ELR (cell line): ENCODE data around the gene MPLKIP.
"Not testable (repeated sequence)": the region's sequence is repeated elsewhere in the genome, so short reads cannot be mapped to it uniquely, and the experiment has no call there.

Experiments
- DNase-seq: peaks from one replicate; pipeline ENCODE4 v3.0.0-alpha.2; 2015; ENCODE audit warnings: low read depth

MPLKIP gene

GRCh38 chr7:40134428-40135316 lies at the start of gene MPLKIP, which contains the start of gene SUGCT:
TSS of gene MPLKIP (minus strand) at chr7:40134622. CDS start at chr7:40134567, 55 bp downstream.
TSS of gene SUGCT (plus strand) at chr7:40135005.
- peak; percentile 89 for DNase-seq

DNA sequence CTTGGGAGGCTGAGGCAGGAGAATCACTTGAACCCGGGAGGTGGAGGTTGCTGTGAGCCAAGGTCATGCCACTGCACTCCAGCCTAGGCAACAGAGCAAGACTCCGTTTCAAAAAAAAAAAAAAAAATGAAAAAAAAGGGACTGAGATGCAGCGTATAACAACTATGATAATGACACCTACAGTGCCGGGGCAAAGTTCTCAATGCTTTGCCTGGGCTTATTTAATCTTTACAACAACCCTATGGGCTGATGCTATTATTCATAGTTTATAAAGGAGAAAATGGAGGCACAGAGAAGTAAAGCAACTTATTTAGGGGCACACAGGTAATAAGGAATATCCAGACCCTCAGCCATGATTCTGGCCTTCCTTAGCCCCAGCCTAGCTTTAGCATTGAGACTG lies 48.0 kb upstream of the MPLKIP start:
- no peak for DNase-seq

GRCh38 chr7:40177071-40177470 lies 42.6 kb upstream of the MPLKIP start:
- no peak for DNase-seq

DNA sequence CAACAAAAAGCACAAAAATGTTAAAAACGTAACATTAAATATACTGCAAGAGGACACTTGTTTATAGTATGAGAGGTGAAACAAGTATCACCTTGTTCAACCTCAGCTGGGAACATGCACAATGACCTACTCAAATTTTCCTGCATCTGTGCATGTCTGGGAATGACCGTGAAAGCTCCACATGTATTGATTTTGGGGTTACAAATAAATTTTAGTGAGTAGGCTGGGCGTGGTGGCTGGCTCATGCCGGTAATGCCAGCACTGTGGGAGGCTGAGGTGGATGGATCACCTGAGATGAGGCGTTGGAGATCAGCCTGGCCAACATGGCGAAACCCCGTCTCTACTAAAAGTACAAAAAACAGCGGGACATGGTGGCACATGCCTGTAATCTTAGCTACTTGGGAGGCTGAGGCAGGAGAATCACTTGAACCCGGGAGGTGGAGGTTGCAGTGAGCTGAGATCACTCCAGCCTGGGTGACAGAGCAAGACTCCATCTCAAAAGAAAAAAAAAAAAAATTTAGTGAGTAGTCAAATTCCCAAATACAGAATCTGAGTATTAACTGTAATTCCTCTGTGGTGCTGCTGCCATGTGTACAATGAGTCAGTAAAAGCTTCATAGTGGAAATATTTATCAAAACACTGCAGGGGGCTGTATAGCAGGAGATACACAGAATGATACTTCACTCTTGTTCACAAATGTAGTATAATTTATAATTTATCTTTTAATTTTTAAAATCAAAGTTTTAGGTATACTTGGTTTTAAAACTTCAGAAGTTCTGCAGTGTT lies 41.5 kb upstream of the MPLKIP start:
- DNase-seq: peak; percentile 48

DNA sequence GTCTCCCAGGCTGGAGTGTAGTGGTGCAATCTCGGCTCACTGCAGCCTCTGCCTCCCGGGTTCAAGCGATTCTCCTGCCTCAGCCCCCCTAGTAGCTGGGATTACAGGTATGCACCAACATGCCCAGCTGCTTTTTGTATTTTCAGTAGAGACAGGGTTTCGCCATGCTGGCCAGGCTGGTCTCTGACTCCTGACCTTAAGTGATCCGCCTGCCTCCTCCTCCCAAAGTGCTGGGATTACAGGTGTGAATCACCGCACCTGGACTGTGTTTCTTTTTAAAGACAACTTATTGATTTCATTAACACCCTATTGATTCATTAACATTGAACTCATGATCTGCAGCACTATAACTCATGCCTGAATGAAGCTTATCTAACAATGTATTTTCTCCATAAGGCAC lies 40.8 kb upstream of the MPLKIP start:
- not testable (repeated sequence) for DNase-seq

- not testable (repeated sequence) for DNase-seq
These were observed 38.7 kb upstream of the MPLKIP start for GRCh38 chr7:40173121-40173520.

- DNase-seq: not testable (repeated sequence)
These were observed 33.8 kb upstream of the MPLKIP start for GRCh38 chr7:40168266-40168665.

GRCh38 chr7:40167291-40167690 lies 32.9 kb upstream of the MPLKIP start:
- DNase-seq: no peak

DNA sequence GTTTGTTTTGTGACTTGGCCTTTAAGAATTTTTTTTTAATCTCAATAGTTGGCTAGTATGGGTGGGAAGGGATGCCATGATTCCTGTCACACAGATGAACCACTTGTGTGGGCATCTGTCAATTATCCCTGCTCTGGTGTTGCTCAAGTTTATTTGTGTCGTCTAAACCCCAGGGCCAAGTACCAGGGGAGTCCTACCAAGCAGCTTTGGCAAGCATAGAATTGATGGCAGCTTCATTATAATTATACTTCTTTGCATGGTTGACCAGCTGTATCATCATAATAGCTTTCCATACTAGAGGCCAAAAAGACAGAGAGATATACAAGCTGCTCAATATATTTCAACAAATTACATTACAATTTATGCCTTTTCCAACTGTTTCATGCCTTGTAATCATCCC lies 30.8 kb upstream of the MPLKIP start:
- DNase-seq: no peak

GRCh38 chr7:40162516-40162915 lies 28.1 kb upstream of the MPLKIP start:
- DNase-seq: peak; percentile 12

DNA sequence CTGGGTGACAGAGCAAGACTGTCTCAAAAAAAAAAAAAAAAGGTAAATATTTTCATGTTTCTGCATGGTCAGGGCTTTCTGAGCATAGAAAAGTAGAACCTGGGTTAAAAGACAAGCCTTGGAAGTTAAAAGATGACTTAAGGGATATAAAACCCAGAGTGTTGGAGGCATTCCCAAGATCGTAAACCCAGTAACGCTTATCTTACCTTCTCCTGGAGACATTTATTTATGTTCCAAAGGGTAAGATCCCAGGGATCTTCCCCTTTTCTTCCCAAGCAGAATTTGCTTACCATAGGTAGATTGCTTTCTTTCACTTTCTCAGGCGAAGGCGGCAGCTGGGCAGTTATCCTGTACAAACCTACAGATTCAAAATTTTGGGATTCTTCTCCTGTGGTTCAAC lies 22.6 kb upstream of the MPLKIP start:
- DNase-seq: no peak

- DNase-seq: no peak
These were observed 17.1 kb upstream of the MPLKIP start for GRCh38 chr7:40151504-40151903.

DNA sequence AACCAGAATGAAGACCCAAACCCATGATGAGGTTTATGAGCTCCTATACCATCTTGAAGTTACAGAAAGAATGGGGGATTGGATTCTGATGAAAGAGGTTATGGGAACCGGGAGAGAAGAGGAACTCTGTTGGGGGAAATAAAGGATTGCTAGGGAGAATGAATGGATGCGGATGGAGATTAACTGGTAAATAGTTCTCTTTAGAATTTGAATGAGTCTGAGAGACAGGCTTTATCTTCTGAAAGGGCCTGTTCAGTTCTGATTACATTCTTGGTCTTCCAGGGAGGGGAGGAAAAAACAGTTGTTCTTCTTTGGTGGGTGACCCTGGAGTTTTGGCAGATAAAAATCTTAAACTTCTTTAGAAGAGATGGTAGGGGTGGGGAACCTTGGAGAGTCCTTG lies 14.2 kb upstream of the MPLKIP start:
- no peak for DNase-seq

GRCh38 chr7:40148247-40148580 lies 13.8 kb upstream of the MPLKIP start:
- not testable (repeated sequence) for DNase-seq

DNA sequence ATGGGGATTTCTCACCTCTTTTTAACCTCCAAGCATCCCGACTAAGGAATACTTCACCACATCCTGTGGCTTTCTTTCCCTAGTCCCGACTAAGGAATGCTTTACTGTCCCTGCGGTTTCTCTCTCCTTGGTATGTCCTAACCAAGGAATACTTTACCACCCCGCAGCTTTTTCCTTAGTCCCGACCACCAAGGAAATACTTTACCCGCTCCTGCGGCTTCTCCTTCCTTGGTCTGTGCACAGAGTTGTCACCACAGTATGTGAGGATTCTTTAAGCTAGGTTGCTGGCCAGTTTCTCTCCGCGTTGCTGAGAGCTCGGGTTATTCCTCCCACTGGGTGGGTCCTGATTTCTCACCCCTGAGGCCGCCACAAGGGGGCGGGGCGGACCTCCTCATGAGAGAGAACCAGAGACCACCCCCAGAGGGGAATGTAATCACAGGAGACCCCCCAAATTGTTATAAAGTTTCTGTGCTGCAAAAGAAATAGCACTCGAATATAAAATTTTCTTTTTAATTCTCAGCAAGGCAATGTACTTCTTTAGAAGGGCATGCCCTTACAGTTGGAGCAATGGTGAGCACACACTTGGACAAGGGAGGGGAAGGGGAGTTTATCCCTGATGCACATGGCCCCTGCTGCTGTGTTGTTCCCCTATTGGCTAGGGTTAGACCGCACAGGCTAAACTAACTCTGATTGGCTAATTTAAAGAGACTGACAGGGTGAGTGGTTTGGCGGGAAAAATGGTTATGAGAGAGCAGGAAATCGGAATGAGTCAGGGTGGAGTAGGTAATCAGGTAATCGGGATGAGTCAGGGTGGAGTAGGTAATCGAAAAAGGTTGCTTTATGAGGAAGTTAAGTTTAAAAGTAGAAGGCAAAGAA lies 13.2 kb upstream of the MPLKIP start:
- DNase-seq: peak; percentile 44

GRCh38 chr7:40145596-40146130 lies 11.2 kb upstream of the MPLKIP start:
- not testable (repeated sequence) for DNase-seq

- not testable (repeated sequence) for DNase-seq
These were observed 7.5 kb upstream of the MPLKIP start for GRCh38 chr7:40141916-40142315.

GRCh38 chr7:40139891-40140290 lies 5.5 kb upstream of the MPLKIP start:
- not testable (repeated sequence) for DNase-seq

DNA sequence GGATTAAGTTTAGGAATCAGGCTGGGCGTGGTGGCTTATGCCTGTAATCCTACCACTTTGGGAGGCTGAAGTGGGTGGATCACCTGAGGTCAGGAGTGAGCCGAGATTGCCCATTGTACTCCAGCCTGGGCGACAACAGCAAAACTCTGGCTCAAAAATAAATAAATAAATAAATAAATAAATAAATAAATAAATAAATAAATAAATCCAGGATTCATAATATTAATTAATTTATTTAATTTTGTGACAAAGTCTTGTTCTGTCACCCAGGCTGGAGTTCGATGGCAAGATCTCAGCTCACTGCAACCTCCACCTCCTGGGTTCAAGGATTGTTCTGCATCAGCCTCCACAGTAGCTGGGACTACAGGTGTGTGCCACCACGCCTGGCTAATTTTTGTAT lies 4.6 kb upstream of the MPLKIP start:
- no peak for DNase-seq

- no peak for DNase-seq
These were observed 3.1 kb upstream of the MPLKIP start for GRCh38 chr7:40137563-40137962.

GRCh38 chr7:40135317-40135610 lies 842 bp upstream of the MPLKIP start:
- DNase-seq: no peak
